OCI-LY7 (cell line): ENCODE measurements around the gene TKT.

ENCODE experiments used
- CTCF ChIP-seq: fragments of 200-600 bp; sonication (generic); conservative IDR thresholded peaks from 2 replicates; pipeline ENCODE4 v1.5.1; 2014; ENCODE audit warnings: mild to moderate bottlenecking, antibody characterized with exemption, low read length, moderate library complexity, mixed read lengths
- EZH2phosphoT487 ChIP-seq: fragments of 200-600 bp; sonication (generic); IDR thresholded peaks from 2 replicates; pipeline ENCODE4 v1.6.1; 2018; ENCODE audit warnings: low read depth, borderline replicate concordance, mild to moderate bottlenecking, mixed run types, antibody characterized with exemption, low read length, moderate library complexity, mixed read lengths

- TF ChIP-seq CTCF (no peak), EZH2phosphoT487 (no peak)
Measured at GRCh38 chr3:53229606-53230005, 26.2 kb downstream of the TKT start.
